GM13977 (cell line): ENCODE results near the gene FOXO3.

Experiments used
- DNase-seq: peaks from one replicate; pipeline ENCODE4 v3.0.0; 2012; ENCODE audit warnings: low spot score
- in situ Hi-C: fragments of 300-500 bp; cut with MboI; formaldehyde crosslinking; loops from one replicate; pipeline ENCODE4 v1.12.0; 2022; ENCODE audit warnings: low sequenced_read_pairs, low pct_unique_long_range_greater_than_20kb, mixed read lengths, inconsistent platforms; ENCODE audit not compliant: unreplicated experiment
- TF ChIP-seq, protein P1 (sequence below): IDR thresholded peaks from 2 replicates; pipeline ENCODE4 v1.5.1; 2012; ENCODE audit warnings: mild to moderate bottlenecking, control low read depth; ENCODE audit not compliant: insufficient read depth; ENCODE audit errors: extremely low read depth, missing control alignments

FOXO3 gene

DNA sequence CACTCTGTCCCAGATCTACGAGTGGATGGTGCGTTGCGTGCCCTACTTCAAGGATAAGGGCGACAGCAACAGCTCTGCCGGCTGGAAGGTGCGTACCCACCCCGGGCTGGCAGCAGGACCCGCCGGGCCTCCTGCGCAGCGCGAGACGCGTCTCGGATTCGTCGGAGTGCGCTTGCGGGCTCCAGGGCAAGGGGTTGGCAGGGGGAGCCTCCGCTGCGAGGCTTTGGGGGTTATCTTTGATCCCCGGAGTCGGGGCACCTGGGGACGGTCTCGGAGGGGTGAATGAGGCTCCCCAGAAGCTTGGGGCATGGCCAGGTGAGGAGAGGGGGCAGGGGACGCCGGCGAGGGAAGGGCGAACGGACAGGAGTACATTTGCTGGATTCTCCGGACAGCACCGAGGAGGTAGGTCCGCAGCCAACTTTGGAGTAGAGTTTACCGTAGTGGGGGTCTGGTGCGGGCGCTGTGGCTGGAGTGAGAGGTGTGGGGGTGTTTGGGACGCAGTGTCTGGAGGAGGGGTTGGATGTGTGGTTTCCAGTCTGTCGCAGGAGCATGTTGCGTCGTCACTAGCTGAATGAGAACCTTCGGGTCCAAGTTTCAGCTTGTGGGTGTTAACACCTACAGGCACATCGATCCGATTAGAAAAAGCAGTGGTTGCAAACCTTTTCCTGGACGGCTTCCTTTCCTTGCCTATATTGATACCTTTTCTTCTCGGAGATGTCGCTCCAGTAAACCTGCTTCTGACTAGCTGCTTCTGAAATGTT, 1.2 kb downstream of the FOXO3 start:
- no peak for DNase-seq
- TF ChIP-seq, protein P1, sequence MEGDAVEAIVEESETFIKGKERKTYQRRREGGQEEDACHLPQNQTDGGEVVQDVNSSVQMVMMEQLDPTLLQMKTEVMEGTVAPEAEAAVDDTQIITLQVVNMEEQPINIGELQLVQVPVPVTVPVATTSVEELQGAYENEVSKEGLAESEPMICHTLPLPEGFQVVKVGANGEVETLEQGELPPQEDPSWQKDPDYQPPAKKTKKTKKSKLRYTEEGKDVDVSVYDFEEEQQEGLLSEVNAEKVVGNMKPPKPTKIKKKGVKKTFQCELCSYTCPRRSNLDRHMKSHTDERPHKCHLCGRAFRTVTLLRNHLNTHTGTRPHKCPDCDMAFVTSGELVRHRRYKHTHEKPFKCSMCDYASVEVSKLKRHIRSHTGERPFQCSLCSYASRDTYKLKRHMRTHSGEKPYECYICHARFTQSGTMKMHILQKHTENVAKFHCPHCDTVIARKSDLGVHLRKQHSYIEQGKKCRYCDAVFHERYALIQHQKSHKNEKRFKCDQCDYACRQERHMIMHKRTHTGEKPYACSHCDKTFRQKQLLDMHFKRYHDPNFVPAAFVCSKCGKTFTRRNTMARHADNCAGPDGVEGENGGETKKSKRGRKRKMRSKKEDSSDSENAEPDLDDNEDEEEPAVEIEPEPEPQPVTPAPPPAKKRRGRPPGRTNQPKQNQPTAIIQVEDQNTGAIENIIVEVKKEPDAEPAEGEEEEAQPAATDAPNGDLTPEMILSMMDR, result no peak

GRCh38 chr6:108562503-108562993, 1.8 kb downstream of the FOXO3 start:
- DNase-seq, result no peak
- in situ Hi-C loops, result no loop called here
- TF ChIP-seq, protein P1, result no peak

More for the DNA sequence above, 1.2 kb downstream of the FOXO3 start:
- in situ Hi-C loops, result no loop called here

GRCh38 chr6:108563292-108563691, 2.6 kb downstream of the FOXO3 start:
- TF ChIP-seq, protein P1, result no peak
- in situ Hi-C loops, result no loop called here
- DNase-seq, result no peak

- no peak for DNase-seq
- in situ Hi-C loops, result no loop called here
These were observed 3.5 kb downstream of the FOXO3 start for GRCh38 chr6:108564178-108564577.

GRCh38 chr6:108565091-108565766, 4.5 kb downstream of the FOXO3 start:
- peak; percentile 58 for DNase-seq
- in situ Hi-C loops, result no loop called here
- TF ChIP-seq, protein P1, result no peak

More at GRCh38 chr6:108564178-108564577, 3.5 kb downstream of the FOXO3 start:
- TF ChIP-seq, protein P1, result no peak

DNA sequence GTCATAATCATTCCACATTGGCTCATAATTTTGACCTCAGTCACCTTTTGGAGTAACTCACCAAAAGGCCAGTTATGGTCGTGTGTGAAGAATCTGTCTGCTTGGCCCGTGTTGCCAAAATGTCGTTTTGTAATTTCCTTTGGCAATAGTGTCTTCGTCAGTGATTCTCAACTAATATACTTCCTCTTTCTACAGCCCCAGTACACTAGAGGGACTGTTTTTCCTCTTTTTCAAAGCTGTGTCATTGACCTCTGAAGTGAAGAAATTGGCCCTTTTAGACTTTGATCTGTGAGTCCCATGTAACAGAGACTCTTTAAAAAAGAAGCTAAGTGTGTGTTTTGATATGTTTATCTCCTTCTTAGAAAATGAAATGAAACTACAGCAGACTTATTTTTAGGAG, 5.2 kb downstream of the FOXO3 start:
- DNase-seq, result no peak

More for the DNA sequence above, 5.2 kb downstream of the FOXO3 start:
- TF ChIP-seq, protein P1, result no peak
- in situ Hi-C loops, result no loop called here
